HG02870 (cell line): ENCODE data around the gene ANXA3.

Experiments used
- ATAC-seq: cut with Tn5 transposase; IDR thresholded peaks from one replicate; pipeline ENCODE4 v1.9.1; 2021; ENCODE audit warnings: mild to moderate bottlenecking, moderate library complexity; ENCODE audit not compliant: unreplicated experiment

The ANXA3 gene

DNA sequence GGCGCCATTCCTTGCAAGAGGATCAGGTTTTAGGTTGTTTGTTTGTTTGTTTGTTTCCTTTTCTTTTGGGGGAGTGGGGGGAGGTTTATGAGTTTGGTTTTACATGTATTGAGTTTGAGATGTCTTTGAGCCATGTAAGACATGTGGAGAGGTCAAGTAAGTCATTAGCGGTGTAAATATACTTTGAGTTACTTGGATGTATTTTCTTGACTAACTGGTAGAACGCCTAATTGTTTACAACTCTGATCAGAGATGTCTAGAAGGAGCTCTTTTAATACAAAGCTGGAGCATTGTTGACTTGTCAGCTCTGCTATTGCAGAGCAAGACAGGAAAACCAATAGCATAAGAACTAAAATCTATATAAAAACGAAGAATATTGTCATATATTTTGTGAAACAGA lies 57.1 kb downstream of the ANXA3 start:
- no peak for ATAC-seq

DNA sequence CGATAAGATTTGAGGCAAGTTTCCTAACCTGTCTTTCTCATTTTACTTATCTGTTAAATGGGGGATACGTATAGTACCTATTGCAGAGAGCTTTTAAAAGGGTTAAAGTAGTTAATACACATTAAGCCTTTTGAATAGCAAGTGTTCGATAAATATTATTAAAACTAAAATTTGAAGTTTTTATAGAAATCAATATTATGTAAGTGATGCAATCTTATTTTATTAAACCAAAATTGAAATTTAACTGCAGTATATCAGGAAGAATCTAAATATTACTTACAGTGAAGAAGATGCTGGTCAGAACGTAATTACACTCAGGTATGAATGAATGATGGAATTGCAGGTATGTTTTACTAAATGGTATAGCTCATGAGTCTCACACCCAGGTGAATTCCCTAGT lies 58.0 kb downstream of the ANXA3 start:
- no peak for ATAC-seq

DNA sequence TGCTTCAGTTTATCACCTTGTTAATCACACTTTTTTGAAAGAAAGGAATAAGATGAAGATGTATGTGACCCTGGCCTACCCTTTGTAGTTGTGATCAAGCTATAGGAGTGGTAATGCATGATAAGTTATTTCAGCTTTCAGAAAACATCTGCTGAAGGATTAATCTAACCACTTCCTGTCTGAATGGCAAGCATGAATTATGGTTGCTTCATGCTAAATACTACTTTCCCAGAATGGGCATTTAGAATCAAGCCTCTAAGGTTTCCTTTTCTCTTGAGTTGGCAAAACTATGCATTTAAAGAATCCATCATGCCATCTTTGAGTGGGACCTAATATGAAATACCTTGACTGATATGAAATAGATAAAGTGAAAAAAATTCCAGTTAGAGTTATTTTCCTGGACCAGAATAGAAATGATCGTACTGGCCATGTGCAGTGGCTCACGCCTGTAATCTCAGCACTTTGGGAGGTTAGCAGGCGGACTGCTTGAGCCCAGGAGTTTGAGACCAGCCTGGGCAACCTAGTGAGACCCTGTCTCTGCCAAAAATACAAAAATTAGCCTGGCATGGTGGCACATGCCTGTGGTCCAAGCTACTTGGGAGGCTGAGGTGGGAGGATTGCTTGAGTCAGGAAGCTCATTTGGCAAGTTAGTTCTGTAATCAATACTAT lies 59.1 kb downstream of the ANXA3 start:
- no peak for ATAC-seq

DNA sequence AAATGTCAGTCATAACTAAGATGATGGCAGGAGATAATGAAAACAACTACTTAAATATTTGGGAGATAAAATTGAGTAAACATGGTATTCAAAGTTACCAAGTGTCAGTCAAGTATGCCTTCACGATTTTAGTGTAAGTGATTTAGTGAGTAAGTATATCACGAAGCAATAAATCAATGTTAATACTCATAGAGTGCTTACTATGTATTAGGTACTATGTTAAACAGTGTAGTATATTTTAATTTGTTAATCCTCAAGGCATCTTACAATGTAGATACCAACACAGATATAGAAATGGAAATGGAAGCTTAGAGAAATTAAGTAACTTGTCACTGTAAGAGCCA lies 59.6 kb downstream of the ANXA3 start:
- no peak for ATAC-seq

DNA sequence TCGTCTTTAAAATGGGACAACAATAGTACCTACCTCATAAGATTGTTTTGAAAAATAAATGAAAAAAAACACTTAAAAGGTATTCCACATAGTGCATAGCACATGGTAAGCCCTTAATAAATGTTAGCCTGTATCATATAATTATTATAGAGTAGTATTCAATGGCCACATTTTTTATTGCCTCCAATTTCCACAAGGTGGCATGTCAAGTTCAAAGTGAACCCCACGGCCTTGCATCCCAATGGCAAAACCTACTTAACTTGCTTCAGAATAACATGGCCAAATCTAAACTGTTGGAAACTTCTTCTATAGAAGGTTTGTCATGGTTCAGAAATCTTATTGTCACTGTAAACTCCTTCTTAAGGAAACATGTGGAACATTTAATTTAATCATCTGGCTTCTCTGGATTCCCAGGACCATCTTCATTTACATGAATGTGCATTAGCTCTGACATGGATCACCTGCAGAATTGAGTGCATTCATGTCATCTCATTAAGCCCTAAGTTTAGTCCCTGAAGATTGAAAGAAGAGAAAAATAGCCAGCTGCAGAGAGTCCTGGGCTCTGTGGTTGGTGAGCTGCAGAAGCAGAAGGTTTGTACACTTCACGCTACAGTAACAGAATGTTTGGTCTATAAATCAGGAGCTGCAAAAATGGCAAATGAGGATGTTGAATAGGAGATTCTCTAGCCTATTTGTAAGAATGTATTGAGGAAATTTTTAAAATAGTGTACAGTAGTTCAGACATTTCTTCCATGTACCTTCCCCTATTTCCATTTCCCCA lies 61.0 kb downstream of the ANXA3 start:
- ATAC-seq, result peak; percentile 44

DNA sequence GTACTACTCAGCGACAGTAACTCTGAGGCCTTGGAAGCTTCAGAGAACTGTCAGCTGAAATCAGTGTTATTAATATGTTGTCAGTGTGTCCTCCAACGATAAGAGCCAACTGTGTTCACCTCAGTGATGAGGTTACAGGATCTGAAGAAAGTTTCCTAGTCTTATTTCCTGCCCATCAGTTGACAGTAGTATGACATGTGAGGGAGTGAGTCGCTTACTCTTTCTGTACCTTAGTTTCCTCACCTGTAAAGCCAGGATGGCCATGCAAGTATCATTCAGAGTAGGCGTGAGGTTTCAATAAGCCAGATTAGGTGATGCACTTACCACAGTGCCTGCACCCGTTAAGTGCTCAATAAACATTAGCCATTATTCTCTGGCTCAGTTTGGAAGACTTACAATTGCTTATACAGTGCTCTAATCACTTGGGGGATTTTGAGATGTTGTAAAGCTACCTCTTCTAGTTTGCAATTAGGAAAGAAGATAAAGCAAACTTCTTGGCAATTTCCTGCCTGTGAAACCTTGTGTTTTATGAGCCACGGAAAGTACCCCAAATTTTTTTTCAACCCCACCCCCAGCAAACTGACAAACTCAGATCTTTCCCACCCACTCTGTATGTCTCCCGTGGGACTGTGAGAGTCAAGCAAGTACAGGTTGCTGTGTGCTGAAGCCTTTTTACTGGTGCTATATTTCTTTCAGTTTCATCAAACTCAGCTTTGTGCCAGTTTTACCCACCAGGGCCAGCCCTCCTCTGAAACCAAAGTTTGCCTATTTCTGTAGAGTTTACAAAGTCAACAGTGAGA lies 62.2 kb downstream of the ANXA3 start:
- peak; percentile 53 for ATAC-seq

DNA sequence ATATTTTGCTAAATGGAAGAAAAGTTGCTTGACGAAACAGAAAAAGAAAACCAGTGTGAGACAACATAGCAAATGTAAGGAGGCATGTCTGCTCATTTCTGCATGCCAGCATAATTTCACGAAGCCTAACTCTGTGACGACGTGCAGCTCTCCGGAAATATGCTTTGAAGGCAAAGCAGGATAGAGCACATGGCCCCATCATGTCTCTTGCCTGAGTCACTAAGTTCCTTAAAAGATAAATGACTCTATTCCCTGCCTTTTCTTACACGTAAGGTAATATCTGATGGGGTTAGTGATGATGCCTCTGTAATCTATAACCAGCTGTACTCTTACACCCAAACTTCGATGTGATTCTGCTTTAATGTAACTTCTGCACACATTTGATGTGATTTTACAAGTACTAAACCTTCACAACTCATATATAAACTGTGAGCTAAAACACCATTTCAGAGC lies 64.5 kb downstream of the ANXA3 start:
- ATAC-seq, result no peak

DNA sequence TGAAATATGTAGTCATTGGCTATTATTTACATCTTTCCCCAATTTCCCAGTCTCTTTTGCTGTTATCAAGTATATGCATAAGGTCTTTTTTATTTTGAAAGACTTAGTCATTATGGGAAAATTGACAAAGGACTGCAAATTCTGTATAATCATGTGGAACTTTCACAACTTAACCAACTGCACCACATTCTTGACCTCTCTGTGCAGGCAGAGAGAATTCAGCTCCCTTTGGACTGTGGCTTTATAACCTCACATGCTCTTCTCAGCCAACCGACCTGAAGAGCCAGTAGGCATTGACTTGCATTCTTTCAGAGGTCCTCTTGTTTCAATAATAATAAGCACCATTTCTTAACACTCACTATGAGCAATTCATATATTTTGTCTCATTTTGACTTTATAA lies 66.9 kb downstream of the ANXA3 start:
- no peak for ATAC-seq

DNA sequence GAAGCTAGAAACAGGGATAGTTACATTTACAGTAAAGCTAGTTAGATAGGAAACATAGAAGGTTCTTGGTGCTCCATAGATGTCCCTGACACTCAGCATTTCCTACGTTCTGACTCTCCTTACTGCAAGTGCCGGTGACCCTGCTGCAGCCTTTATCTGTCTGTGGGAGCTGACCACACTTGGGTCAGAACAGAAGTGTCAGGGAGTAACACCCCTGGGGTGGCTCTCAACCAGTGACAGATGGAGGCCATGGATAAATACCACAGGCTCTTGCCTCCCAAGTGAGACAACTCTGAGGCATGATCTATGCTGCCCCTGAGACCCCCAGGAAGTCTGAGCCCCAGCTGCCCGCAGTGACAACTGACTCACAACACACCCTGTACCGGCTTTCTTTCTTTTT lies 69.8 kb downstream of the ANXA3 start:
- no peak for ATAC-seq

DNA sequence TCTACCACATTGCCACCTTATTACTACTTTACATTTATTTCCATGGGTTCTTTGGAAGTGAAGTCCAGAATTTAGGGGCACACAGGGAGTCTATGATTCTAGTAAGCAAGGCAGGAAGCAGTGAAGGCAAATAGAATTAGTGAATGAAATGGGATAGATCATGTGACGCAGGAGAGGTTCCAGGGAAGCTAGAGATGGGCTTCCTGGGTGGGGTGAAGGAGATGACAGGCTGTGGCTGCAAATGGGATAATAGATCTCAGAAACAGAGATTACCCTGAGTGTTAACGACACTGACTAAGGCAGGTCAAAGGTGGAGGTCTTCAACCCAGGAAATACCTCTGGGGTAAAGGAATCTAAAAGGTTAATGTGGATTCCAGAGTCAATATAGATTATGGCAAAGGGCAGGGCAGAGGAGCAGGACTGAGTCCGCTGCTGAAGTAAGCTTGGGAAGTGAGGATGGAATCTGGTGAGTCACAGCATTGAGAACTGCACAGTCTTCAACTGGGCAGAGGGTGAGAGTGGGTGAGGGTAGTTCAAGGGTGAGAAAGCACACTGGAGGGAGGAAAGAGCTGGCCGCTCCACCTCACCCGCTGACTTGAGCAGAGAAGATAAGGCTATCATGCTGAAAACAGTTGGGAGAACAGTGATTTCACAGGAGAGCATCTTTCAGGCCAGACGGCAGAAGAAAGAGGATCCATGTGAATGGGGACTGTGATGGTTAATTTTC lies 70.8 kb downstream of the ANXA3 start:
- no peak for ATAC-seq

DNA sequence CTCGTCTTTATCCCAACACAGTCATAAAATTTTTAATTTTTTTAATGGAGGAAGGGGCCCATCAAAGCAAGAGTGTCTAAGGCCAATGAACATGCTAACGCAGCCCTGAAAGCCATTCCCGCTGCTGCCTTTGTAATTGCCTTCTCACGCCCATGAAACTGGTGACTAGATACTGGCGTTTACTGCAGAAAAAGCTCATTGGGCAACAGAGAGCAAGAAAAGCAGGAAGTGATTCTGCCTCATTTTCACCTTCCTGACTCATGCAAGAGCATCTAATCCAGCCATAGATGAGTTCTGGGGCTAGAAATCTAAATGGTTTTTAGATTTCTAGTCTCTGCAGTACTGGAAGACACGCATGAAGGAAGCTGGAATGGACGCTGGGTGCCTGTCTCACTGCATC lies 72.5 kb downstream of the ANXA3 start:
- no peak for ATAC-seq

DNA sequence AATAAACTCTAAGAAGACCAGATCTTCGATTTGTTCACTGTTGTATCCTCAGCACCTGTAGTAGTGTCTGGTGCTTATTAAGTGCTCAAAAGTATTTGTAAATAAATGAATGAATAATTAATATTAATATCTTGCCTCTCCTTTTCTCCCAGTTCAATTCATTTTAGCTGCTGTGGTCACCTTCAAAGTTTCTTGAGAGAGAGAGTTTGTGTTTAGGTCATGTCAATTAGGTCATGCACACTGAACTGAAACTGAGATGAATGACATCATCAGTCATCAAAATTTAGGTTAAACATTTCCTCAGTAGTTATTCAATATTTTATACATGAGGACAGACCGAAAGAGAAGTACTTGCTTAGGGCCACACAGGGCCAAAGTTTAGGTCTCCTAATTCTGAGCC lies 73.5 kb downstream of the ANXA3 start:
- ATAC-seq, result no peak

DNA sequence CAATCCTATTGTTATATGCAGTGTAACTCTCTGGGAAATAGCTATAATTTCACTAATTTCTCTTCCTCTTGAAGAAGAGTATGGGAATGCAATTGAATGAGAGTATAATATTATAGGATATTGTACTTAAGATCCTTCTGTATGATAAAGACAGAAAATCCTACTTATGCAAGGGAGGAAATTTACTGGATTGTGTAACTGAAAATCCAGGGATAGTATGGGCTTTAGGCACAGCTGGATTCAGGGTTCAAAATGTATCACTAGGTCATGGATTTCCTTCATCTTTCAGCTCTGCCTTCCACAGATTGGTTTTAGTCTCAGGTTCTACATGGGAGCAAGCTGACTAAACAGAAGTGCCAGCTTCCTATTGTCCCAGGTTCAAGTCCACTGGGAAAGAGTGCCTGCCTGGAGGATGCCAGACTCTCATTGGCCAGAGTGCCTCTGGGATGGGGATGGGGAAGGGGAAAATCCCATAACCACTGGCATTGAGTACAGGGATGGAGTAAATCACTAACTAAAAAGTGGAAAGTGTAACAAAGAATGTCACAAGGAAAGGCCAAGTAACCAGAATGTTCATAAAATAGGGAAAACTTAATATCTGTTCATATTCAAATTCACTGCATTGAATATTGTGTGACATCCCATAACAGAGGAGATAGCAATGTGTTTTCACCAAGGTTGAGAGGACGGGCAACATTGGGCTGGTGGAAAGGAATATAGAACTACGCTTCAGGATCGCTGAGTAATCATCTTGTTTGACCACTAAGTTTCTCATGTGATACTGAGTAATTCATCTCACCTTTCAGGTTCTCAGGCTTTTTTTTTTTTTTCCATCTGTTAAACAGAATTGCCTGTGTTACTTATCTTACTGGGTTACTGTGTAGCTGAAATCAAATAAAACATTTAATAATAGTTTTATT lies 75.7 kb downstream of the ANXA3 start:
- no peak for ATAC-seq

DNA sequence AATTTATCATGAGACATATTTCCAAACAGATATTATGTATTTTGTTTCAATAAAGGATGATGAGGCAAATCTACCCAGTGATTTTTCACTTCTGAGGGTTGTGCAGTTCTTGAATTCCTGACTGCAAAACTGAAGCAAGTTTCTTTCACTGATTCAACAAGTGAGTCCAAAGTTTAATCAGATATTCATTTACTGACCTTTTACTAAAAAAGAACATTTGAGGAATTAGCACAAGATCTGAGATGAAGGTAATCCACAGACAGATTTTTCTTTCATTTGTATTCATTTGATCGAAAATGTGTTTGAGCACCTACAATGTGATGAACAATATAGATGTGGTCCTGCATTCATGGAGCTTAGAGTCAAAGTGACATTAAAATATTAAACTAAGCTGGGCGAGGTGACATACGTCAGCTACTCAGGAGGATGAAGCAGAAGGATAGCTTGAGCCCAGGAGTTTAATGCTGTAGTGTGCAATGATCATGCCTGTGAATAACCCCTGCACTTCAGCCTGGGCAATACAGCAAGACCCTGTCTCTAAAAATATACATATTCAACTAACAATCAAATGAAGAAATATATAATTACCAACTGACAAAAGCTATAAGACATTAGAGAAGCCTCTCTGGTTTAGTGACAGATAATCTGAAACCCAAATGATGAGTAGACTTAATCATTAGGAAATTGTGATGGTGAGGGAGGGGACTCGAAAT lies 76.6 kb downstream of the ANXA3 start:
- no peak for ATAC-seq

DNA sequence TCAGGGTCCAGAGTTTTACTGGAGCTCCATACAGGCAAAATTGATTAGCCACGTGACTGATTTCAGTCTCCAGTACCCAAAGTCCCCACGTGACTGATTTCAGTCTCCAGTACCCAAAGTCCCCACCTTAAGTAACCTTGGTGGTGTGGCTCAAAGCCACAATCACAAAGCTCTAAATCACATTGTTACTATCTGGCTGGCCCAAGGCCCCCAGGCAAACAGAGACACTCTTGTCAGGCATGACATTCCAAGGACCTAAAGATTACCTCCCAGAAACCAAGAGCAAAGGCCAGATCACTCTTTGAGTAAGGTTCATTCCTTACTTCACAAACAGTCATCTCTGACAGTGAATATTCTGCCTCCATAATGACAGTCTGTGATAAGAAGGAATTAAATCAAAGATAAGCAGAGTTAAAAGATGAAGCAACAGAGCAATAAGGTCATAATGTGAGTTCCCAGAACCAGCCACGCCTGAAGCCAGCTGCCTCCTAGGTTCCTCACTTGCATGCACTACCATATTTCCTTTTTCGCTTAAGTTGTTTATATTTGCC lies 78.5 kb downstream of the ANXA3 start:
- ATAC-seq, result no peak

DNA sequence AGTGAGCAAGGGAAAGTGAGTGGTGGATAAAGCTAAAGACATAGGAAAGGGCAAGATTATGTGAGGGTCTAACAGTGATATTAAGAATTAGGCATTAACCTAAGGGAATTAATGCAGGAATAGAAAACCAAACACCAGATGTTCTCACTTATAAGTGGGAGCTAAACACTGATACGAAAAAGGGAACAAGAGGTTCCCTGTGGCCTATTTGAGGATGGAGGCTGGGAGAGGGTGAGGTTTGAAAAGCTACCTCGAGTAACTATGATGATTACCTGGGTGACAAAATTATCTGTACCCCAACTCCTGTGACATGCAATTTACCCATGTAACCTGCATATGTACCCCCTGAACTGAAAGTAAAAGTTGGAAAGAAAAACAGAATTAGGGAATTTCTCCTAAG lies 79.0 kb downstream of the ANXA3 start:
- no peak for ATAC-seq

DNA sequence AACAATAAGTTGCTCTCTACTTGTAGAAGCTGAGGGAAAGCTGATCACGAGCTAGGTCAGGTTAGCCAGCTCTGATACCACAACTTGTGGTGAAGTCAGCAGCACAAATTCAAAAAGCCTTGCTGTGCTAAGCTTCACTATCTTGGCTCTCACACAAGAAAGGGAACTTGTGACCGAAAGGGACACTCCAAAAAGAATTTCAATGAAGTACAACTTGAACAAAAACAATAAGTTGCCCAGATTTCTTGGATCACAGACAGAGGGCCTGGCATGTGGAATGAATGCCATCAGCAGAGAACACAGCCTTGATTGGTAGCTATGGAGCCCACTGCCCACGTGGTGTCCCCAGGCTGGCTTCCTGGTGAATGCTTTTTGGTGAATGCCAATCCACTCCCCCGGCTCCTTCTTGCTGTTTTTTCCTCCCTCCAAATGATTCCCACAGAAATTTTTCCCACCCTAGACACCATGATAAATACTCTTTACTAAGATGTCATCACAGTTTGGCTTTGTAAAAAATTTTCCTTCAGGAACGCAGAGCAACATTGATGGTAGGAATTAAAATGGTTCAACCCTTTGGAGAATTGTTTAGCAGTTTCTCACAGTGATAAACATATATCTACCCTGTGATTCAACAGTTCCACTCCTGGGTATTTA lies 82.6 kb downstream of the ANXA3 start:
- no peak for ATAC-seq

DNA sequence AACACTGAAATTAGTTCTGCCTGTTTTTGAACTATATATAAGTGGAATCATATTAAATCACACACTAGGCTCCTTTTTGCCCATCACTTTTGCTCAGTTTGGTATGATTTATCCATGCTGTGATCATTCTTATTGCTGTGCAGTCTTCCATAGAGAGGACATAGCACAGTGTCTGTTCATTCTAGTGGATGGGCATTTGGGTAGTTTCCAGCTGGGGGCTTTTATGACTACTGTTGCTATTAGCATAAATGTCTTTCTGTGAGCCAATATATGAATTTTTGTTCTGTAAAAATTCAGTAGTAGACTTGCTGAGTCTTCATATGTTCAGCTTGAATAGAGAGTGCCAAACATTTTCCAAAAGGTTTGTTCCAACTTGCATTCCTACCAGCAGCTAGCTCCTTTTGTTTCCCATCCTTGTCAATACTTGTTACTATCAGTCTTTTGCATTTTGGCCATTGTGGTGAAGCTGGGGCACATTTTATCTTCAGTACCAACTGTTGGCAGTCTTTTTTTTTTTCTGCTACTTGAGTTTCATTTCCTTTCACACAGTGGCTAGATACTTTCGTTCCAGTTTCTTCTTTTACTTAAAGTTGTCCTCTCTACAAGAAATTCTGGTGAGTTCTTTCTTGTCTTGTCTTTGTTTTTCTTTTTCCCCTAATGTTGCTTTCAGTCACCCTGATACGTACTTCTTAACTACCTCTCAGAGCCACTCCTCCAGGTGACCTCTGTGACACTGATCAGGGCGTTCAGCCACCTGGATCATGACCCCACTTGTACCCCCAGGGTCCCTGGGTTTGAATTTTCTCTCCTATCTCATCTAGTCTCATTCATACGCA lies 87.0 kb downstream of the ANXA3 start:
- peak; percentile 72 for ATAC-seq
